ENCODE results near the gene ARSG. TPM values are rescaled to one million over a fixed set of nuclear protein-coding genes. Genes with fewer than 3 reads are reported as not detected.

The ARSG gene
- total RNA-seq, 1 experiment from 2014 or later = 5.6 TPM

DNA sequence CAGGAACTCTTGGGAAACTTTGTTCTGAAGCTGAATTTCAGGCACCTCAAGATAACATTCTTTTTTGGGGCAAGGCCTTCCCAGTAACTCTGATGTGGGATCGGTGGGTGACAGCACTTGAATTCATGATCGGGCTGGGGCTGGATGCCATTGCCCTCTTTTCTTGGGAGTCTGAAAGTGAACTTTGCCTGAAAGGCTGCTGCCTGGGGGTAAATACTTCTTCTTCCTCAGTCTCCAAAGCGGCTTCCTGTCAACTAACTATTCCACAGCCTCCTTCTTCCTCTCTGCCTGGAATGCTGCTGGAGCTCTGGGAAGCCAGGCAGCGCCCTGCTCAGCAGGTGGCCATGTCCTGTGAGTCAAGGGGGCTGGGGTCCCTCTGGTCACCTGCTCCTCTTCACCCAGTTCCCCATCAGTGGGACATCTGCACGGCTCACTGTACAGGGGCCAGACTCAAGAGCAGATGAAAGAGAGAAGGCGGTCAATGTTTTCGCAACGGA, 86.5 kb downstream of the ARSG start:
- no peak for DNase-seq (ENCODE audit: low spot score)

GRCh38 chr17:68378268-68379176, 87.2 kb downstream of the ARSG start:
- DNase-seq (ENCODE audit: low spot score) = peak; percentile 55

GRCh38 chr17:68379177-68379510, 87.8 kb downstream of the ARSG start:
- DNase-seq (ENCODE audit: low spot score) = no peak

- DNase-seq (ENCODE audit: low spot score) = no peak
Observed at GRCh38 chr17:68379692-68380677, 88.7 kb downstream of the ARSG start.

- DNase-seq (ENCODE audit: low spot score) = peak; percentile 80
Observed at GRCh38 chr17:68381076-68381900, 90.0 kb downstream of the ARSG start.

DNA sequence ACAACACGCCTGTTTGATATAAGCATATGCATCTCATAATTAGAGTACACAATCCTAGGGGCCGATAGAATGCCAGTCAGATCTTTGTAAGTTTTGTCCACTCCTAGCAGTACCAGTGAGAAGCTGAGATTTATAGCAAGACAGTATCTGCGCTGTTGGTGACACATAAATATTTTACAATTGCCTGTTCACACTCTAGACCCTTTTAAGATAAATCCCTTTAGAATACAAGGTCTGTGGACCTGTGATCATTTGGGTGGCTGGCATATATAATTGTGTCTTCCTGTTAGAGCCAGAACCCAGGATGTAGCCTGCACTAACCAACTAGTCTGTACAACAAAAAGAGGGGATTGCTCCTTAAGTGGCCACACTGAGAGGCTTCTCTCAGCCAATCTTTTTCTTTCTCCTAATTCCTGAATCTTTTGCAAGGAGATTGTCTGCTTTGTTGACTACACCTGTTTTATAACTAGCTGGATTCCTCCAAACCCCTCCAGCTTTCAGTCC, 91.3 kb downstream of the ARSG start:
- DNase-seq (ENCODE audit: low spot score) = peak; percentile 10

DNA sequence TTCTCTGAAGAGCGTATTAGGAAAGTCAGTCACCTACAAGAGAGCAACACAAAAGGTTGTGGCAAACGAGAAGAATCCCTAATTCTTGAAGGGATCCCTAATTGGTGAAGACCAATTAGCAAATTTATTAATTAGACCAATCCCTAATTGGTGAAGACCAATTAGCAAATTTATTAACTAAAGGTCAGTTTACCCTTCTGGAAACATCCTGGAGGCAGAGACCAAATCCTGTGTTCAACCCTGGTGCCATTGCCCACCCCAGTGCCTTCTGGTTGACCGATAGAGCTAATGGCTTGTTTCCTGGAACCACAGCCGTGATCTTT, 91.8 kb downstream of the ARSG start:
- no peak for DNase-seq (ENCODE audit: low spot score)

DNA sequence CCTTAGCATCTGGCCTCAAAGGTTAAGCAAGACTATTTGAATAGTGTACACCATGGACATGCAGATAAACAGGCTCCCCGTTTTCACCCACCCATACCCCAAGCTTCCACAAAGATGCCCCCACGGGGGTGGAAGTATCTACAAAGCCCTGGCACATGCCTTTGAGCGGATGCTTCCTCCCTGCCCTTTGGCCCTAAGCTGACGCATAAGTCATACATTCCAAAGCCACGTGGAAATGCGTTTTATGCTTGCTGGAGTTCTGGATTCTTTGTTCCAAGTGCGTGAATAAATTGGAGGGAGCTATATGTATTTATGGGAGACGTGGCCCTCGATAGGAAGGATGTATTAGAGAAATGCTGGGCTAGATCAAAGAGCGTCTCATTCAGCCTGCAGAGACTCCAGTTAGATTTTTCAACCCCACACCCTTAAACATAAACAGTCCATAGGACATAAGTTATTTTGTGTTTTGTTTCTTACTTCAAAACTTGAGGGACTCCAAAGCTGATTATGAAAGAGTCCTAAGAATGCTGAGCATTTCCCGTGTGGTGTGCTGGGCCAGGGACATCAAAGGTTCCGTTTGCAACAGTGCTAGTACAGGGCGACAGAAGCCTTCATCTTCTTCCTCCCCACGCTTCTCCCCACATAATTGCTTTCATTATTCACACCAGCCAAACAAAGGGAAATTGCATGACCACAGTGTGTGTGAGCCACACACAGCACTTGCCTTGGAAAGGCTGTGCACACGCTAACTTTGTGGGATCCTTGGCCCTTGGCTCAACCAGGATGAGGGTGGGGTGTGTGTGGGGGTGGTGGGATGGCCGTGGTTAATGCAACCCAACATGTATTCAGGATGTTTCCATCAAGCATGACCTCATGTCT, 92.4 kb downstream of the ARSG start:
- peak; percentile 84 for DNase-seq (ENCODE audit: low spot score)

- no peak for DNase-seq (ENCODE audit: low spot score)
Observed at GRCh38 chr17:68384471-68384870, 93.2 kb downstream of the ARSG start.

GRCh38 chr17:68384941-68385340, 93.6 kb downstream of the ARSG start:
- DNase-seq (ENCODE audit: low spot score) = no peak

- no peak for DNase-seq (ENCODE audit: low spot score)
Observed at GRCh38 chr17:68385490-68386215, 94.4 kb downstream of the ARSG start.

- no peak for DNase-seq (ENCODE audit: low spot score)
Observed at GRCh38 chr17:68387435-68388218, 96.3 kb downstream of the ARSG start.

DNA sequence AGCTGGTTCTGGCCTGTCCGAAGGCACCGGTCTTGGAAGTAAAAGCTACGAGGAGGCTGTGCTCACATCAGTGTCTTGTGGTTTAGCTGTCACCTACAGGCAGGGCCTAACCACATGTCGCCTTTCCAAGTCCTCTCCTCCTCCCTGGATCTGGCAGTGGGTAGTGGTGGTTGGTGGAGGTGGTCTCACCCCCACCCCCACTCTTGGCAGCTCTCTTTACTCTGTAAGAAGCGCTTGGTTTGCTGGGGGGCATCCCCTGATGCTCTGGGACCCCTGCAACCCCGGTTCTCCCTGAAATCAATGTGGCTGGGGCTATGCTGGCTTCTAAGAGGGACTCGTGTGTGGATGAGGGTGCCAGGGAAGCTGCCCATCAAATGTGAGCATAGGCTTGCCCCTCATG, 97.7 kb downstream of the ARSG start:
- no peak for DNase-seq (ENCODE audit: low spot score)

DNA sequence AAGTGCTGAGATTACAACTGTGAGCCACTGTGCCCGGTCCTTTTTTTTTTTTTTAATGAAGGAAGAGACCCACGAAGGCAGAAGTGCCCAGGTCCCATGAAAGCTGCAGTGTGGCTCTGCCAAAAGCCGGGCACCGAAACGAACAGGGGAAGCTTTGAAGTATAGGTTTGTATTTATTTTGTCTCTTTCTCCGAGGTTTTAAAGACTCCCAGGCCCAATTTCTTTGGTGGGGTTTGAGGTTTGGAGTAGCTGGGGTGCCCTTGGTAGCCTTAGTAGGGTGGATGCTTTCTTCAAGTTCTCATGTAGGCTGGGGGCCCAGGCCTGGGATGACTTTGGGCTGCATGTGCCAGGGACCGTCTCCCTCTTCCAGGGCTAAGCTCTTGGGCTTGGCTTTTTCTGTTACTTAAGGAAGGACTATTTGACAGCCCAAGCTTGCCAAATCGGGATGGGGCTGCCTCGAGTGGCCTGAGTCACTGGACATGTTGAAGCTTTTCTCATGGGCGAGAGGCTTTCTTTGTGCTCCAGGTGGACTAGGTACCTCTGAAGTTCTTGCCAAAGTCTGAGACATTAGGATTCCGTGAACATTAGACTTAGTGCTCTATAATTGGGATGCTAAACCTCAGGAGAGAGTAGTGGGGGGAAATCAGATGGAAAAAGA, 99.7 kb downstream of the ARSG start:
- DNase-seq (ENCODE audit: low spot score) = no peak

DNA sequence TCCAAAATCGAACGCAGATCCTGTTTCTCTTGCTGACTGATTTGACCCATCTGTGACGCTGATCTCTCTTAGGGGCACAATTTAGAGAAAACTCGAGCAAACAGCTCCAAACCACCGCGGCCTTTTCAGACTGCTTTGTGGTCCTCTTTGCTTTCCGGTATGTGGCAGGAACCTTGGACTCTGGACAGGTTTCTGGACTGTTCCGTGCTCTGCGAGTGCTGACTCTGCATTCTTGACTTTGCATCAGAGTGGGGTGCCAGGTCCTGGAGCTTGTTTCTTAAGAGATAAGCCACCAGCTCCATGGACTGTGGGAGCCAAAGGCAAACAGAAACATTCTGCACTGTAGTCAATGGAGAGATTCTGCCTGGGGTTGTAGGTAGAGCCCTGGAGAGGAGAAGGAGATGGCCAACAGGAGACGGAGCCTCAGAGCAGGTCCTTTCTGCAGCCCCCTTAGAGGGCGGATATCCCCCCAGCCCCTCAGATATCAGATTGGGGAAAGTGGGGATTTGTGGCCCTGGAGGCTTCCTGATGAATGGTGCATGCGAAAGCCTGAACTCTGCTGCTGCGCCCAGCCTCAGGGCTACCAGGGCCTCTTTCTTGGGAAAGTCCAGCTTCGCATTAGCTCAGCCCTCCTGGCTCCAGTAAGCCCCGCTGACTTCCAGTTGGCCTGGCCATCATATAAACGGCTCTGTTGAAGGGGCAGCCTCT, 100.4 kb downstream of the ARSG start:
- no peak for DNase-seq (ENCODE audit: low spot score)

DNA sequence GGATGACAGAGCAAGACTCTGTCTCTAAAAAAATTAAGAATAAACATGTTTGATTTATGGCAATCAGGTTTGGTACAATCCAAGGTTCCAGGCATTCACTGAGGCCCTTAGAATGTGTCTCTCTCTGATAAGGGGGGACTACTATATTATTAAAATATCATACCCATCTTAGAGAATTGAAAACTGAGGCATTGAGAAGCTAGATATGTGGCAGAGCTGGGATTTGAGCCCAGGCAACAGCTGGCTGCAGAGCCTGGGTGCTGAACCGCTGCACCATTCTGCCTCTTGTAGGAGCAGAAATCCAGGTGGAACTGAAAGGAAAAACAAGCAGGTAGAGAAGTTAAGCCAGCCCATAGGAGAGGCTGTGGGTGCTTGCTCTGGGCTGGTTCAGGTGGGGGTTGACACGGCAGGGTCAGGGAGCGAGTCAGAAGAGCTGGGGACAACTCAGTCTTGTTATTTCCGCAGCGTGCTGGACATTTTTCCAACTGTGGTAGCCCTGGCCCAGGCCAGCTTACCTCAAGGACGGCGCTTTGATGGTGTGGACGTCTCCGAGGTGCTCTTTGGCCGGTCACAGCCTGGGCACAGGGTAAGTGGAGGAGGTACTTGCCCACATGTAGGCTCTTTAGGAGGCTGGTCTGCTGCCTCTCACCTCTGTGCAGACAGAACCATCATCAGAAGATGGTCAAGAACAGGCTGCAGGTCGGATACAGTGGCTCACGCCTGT, 103.5 kb downstream of the ARSG start:
- DNase-seq (ENCODE audit: low spot score) = no peak
